ENCODE data around the gene USH2A. TPM values are rescaled to one million over a fixed set of nuclear protein-coding genes. Genes with fewer than 3 reads are reported as not detected.

The USH2A gene
- total RNA-seq, 2 experiments from 2014 or later = not detected

GRCh38 chr1:215894617-215895016 is 528.6 kb downstream of the USH2A start:
- Mint-ChIP-seq H3K4me1 (ENCODE audit: low read depth) (no peaks in the 10 kb centered on the region), H3K27me3 (no peaks in the 10 kb centered on the region), H3K36me3 (ENCODE audit: low read depth) (no peaks in the 10 kb centered on the region), H3K27ac (no peak overlapping the region), H3K9me3 (peaks cover 1% of the 10 kb centered on the region), H3K4me3 (no peak overlapping the region)
- TF ChIP-seq CTCF (IDR thresholded peaks at IDR 0.05) = no peak
- intact Hi-C loops (cut with micrococcal nuclease) = no loop called here
- CTCF ChIA-PET = no interaction called here
- POLR2A ChIA-PET = no interaction called here
- no peak for DNase-seq
- ATAC-seq = no peak

DNA sequence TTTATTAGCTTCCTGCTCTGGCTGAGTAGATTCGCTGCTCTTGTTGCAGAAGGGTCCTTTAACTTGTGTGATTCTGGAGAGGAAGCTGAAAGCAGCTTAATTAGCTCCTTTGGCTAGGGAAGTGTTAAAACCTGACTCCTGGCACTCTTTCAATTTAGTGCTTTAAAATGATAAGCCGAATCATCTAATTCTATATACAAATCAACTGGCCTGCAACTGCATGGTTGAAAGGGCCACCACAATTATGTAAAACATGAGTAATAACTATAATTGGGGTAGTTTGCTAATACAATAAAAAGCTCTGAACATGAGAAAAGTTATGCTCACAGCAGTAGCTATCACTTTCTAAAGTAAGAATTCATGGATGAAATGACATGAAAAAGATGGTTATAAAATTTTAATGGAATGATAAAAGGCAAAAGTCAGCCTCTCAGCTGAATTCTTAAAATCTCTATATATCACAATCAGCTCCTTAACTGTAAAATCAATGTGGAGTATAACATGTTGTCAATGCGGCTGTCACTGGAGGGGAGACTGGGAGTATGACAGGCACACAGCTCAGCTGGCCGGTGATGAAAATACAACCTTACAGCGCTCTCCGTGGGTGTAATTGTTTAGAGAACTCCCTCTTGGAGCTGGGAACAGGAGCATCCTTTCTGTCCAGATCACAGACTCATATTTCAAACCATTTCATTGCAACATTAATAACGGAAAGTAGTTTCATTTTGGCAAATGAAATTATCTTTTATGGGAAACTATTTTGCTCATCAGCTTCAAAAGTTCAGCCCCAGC is 531.8 kb downstream of the USH2A start:
- Mint-ChIP-seq H3K27ac (no peak overlapping the region), H3K4me1 (ENCODE audit: low read depth) (no peaks in the 10 kb centered on the region), H3K27me3 (no peaks in the 10 kb centered on the region), H3K36me3 (ENCODE audit: low read depth) (no peaks in the 10 kb centered on the region), H3K9me3 (peaks cover 1% of the 10 kb centered on the region), H3K4me3 (no peak overlapping the region)
- POLR2A ChIA-PET = no interaction called here
- DNase-seq (no peak), ATAC-seq (no peak)
- no peak for TF ChIP-seq CTCF (IDR thresholded peaks at IDR 0.05)
- intact Hi-C loops (cut with micrococcal nuclease) = no loop called here
- CTCF ChIA-PET = no interaction called here

- Mint-ChIP-seq H3K9me3 (peaks cover 1% of the 10 kb centered on the region), H3K4me3 (no peak overlapping the region), H3K27me3 (no peaks in the 10 kb centered on the region), H3K4me1 (ENCODE audit: low read depth) (no peaks in the 10 kb centered on the region), H3K27ac (no peak overlapping the region), H3K36me3 (ENCODE audit: low read depth) (no peaks in the 10 kb centered on the region)
- no peak for TF ChIP-seq CTCF (IDR thresholded peaks at IDR 0.05)
- ChIA-PET CTCF (no interaction called here), POLR2A (no interaction called here)
- intact Hi-C loops (cut with micrococcal nuclease) = no loop called here
- no peak for DNase-seq
- ATAC-seq = no peak
Observed at GRCh38 chr1:215890438-215890837, 532.8 kb downstream of the USH2A start.

GRCh38 chr1:215889871-215890270 is 533.4 kb downstream of the USH2A start:
- POLR2A ChIA-PET = no interaction called here
- intact Hi-C loops (cut with micrococcal nuclease) = no loop called here
- no peak for TF ChIP-seq CTCF (IDR thresholded peaks at IDR 0.05)

DNA sequence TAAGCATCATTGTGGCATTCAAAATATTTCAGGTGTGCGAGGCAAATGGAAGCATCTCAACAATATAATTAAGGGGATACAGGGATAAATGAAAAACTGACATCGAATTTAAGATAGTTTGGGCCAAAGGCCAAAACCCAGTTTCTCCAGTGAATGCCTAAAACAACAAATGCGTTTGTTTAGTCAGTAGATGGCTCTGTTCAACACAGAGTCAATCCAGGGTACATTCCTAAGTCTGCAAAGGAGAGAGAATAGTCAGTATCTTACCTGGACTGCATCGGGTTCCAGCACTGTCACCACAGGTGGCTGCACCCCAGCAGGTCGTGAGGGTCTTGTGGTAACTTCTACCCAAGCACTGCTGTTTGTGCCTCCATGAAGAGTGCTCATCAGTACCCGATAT is 535.1 kb downstream of the USH2A start:
- Mint-ChIP-seq H3K4me1 (ENCODE audit: low read depth) (no peaks in the 10 kb centered on the region), H3K4me3 (no peak overlapping the region), H3K9me3 (peaks cover 1% of the 10 kb centered on the region), H3K27me3 (no peaks in the 10 kb centered on the region), H3K36me3 (ENCODE audit: low read depth) (no peaks in the 10 kb centered on the region), H3K27ac (no peak overlapping the region)
- no peak for TF ChIP-seq CTCF (IDR thresholded peaks at IDR 0.05)
- DNase-seq = no peak
- ATAC-seq = no peak
- ChIA-PET POLR2A (no interaction called here), CTCF (no interaction called here)
- intact Hi-C loops (cut with micrococcal nuclease) = no loop called here

More at GRCh38 chr1:215889871-215890270, 533.4 kb downstream of the USH2A start:
- no peaks in the 10 kb centered on the region for H3K36me3 Mint-ChIP-seq (ENCODE audit: low read depth)
- ATAC-seq (no peak), DNase-seq (no peak)
- peaks cover 1% of the 10 kb centered on the region for H3K9me3 Mint-ChIP-seq
- H3K4me1 Mint-ChIP-seq (ENCODE audit: low read depth) = no peaks in the 10 kb centered on the region
- no peak overlapping the region for H3K4me3 Mint-ChIP-seq
- CTCF ChIA-PET = no interaction called here
- H3K27me3 Mint-ChIP-seq = no peaks in the 10 kb centered on the region
- H3K27ac Mint-ChIP-seq = no peak overlapping the region
